Ovary (tissue), 3 donors: ENCODE measurements around the gene SRGAP2B.
"Not testable (repeated sequence)": the region's sequence is repeated elsewhere in the genome, so short reads cannot be mapped to it uniquely, and the experiment has no call there.

Source experiments
- CTCF ChIP-seq, 3 donors: fragments of 450-650 bp in 2 of 3; fragments of 200-600 bp in 1 of 3; IDR thresholded peaks; one replicate each; pipeline versions ENCODE4 v1.5.1 to v1.8.0; 2016 to 2022; ENCODE audit warnings: antibody characterized with exemption in 3 of 3, mild to moderate bottlenecking in 1 of 3
- EP300 ChIP-seq: sonication (generic); formaldehyde crosslinking; IDR thresholded peaks from one replicate; pipeline ENCODE4 v1.6.1; 2017; ENCODE audit warnings: antibody characterized with exemption
- POLR2A ChIP-seq: fragments of 450-650 bp; IDR thresholded peaks from one replicate; pipeline ENCODE4 v1.6.1; 2017; ENCODE audit warnings: antibody characterized with exemption, mild to moderate bottlenecking, moderate library complexity
- donor health status: DM: no; HTN: no; CAD: no.

- TF ChIP-seq CTCF (IDR thresholded peaks at IDR 0.05); POLR2A; EP300: not testable (repeated sequence)
Measured at GRCh38 chr1:144998134-144998980, 96.8 kb downstream of the SRGAP2B start.
